Subcutaneous adipose tissue (tissue), 4 donors: ENCODE data around the gene UBA5. TPM values are rescaled to one million over a fixed set of nuclear protein-coding genes. Genes with fewer than 3 reads are reported as not detected.

ENCODE experiments used
- CTCF ChIP-seq: fragments of 450-650 bp; IDR thresholded peaks from one replicate; pipeline ENCODE4 v1.5.1; 2016; ENCODE audit warnings: low read depth, mild to moderate bottlenecking, control low read depth, antibody characterized with exemption, moderate library complexity
- total RNA-seq, 4 donors: library from RNA; depleted of rRNA; stranded (reverse); fragments of >200 nt; gene quantifications; one replicate each; pipeline ENCODE4 v1.1.0, GENCODE V29; 2016

UBA5 gene
- total RNA-seq, 4 donors from 2014 or later: 26.7 to 31.9 (median 29.2) TPM

- no peak for TF ChIP-seq CTCF
These were observed 29.9 kb downstream of the UBA5 start for GRCh38 chr3:132690040-132690439.

GRCh38 chr3:132694991-132695390 lies 34.9 kb downstream of the UBA5 start:
- no peak for TF ChIP-seq CTCF

GRCh38 chr3:132695422-132695821 lies 35.3 kb downstream of the UBA5 start:
- TF ChIP-seq CTCF: no peak

- no peak for TF ChIP-seq CTCF
These were observed 43.6 kb downstream of the UBA5 start for GRCh38 chr3:132703733-132704132.

GRCh38 chr3:132709761-132710160 lies 49.6 kb downstream of the UBA5 start:
- no peak for TF ChIP-seq CTCF

- TF ChIP-seq CTCF: no peak
These were observed 50.2 kb downstream of the UBA5 start for GRCh38 chr3:132710311-132710710.

GRCh38 chr3:132713977-132714727 lies 54.0 kb downstream of the UBA5 start:
- no peak for TF ChIP-seq CTCF
